GM23248 (cell line): ENCODE measurements around the gene OPCML. TPM values are rescaled to one million over a fixed set of nuclear protein-coding genes. Genes with fewer than 3 reads are reported as not detected.

Source experiments
- DNase-seq: peaks from one replicate; pipeline ENCODE4 v3.0.0-alpha.2; 2015
- H2AFZ ChIP-seq: fragments of 200-600 bp; sonication (generic); 2 replicates; pipeline ENCODE4 v1.6.1; 2016; ENCODE audit warnings: antibody characterized with exemption
- H3F3A ChIP-seq: fragments of 200-600 bp; sonication (generic); 2 replicates; pipeline ENCODE4 v1.6.1; 2016; ENCODE audit warnings: mild to moderate bottlenecking, antibody characterized with exemption, mixed run types; ENCODE audit not compliant: insufficient read depth
- H3K27ac ChIP-seq: fragments of 200-600 bp; sonication (generic); 2 replicates; pipeline ENCODE4 v1.5.1; 2016; ENCODE audit warnings: mild to moderate bottlenecking
- H3K27me3 ChIP-seq: fragments of 200-600 bp; sonication (generic); replicated peaks from 2 replicates; pipeline ENCODE4 v1.6.1; 2016; ENCODE audit warnings: mild to moderate bottlenecking; ENCODE audit not compliant: insufficient read depth
- H3K36me3 ChIP-seq: fragments of 200-600 bp; sonication (generic); 2 replicates; pipeline ENCODE4 v1.6.1; 2016; ENCODE audit warnings: low read depth, mild to moderate bottlenecking
- H3K4me1 ChIP-seq: fragments of 200-600 bp; sonication (generic); 2 replicates; pipeline ENCODE4 v1.6.1; 2016; ENCODE audit warnings: mild to moderate bottlenecking; ENCODE audit not compliant: insufficient read depth
- H3K4me2 ChIP-seq: fragments of 200-600 bp; sonication (generic); one replicate; pipeline ENCODE4 v1.6.1; 2016; ENCODE audit warnings: mild to moderate bottlenecking; ENCODE audit not compliant: unreplicated experiment
- H3K4me3 ChIP-seq: fragments of 200-600 bp; sonication (generic); 2 replicates; pipeline ENCODE4 v1.5.1; 2016; ENCODE audit warnings: mild to moderate bottlenecking
- H3K79me2 ChIP-seq: fragments of 200-600 bp; sonication (generic); 2 replicates; pipeline ENCODE4 v1.6.1; 2016; ENCODE audit warnings: mild to moderate bottlenecking; ENCODE audit not compliant: insufficient read depth
- H3K9ac ChIP-seq: fragments of 200-600 bp; sonication (generic); 2 replicates; pipeline ENCODE4 v1.6.1; 2016; ENCODE audit warnings: mild to moderate bottlenecking
- H3K9me2 ChIP-seq: fragments of 200-600 bp; sonication (generic); 2 replicates; pipeline ENCODE4 v1.6.1; 2016; ENCODE audit warnings: mixed run types, mild to moderate bottlenecking, moderate library complexity; ENCODE audit not compliant: insufficient read depth
- H3K9me3 ChIP-seq: fragments of 200-600 bp; sonication (generic); one replicate; pipeline ENCODE4 v1.6.1; 2017; ENCODE audit warnings: low read depth
- H4K20me1 ChIP-seq: fragments of 200-600 bp; sonication (generic); 2 replicates; pipeline ENCODE4 v1.6.0; 2016; ENCODE audit not compliant: insufficient read depth
- EZH2 ChIP-seq: fragments of 200-600 bp; sonication (generic); IDR thresholded peaks from 2 replicates; pipeline ENCODE4 v1.6.1; 2018; ENCODE audit warnings: antibody characterized with exemption, mild to moderate bottlenecking; ENCODE audit not compliant: insufficient read depth, poor library complexity, severe bottlenecking
- EZH2phosphoT487 ChIP-seq: fragments of 200-600 bp; sonication (generic); IDR thresholded peaks from 2 replicates; pipeline ENCODE4 v1.6.1; 2018; ENCODE audit warnings: antibody characterized with exemption, moderate library complexity, mild to moderate bottlenecking, low read depth; ENCODE audit not compliant: insufficient read depth
- WGBS, 2 experiments: methylation state at CpG; one replicate each; pipeline ENCODE4 v1.1.6; 2015 to 2017; ENCODE audit warnings: low lambda C conversion rate in 2 of 2, low coverage in 1 of 2; ENCODE audit errors: missing lambda C conversion rate in 2 of 2; 5-methylcytosine and 5-hydroxymethylcytosine counted together
- in situ Hi-C: fragments of 300-500 bp; cut with MboI; formaldehyde crosslinking; loops from 2 replicates; pipeline ENCODE4 v1.15.0; 2020
- polyA plus RNA-seq: library from polyadenylated mRNA; unstranded; fragments of >200 nt; fragmentation: Nextera tagmentation; extraction: Ambion mirVana; gene quantifications from 2 replicates; pipeline ENCODE4 v1.2.1, GENCODE V29; 2016
- total RNA-seq: library from RNA; depleted of rRNA; stranded (reverse); fragments of >200 nt; shearing (Covaris generic); gene quantifications from 2 replicates; pipeline ENCODE4 v1.2.3, GENCODE V29; 2014

The OPCML gene
- total and polyA plus RNA-seq, 2 experiments from 2014 or later: 0.69 to 1.6 TPM

DNA sequence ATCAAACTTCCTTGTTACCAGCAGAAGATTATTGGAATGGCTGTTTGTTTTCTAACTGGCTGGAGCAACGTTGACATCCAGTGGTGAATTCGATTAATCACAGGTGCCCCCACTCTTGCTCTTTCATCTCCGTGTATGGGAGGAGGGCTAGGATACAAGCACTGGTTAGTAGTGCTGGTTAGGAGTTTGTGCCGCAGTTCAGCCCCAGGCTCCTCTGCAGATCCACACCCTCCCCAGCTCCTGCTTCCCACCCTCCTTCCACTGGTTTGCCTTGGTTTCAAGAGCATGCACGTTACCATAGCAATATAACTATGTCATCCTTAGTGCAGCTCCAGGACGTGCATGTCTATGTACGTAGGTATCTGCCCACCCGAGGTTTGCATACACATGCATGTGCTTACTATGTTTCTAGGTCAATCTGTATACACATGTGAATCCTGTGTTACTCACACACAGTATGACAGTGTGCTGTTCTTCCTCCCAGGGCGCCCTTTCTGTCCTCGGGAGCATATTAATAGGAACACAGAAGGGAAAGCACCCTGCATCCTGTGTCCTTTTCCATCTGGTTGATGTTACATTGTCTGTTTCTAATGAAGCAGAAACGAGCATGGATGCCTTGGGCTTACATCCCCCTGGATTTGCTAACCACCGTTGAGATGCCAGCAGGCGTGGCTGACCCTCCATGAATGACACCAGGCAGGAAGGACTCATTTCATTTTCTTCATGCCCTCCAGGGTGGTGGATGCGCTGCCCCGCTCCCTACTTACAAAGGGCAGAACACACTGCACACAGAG, 539.3 kb downstream of the OPCML start:
- in situ Hi-C loops: no loop called here
- no peaks in the 10 kb centered on the region for H3K79me2 ChIP-seq
- H3K27ac ChIP-seq: no peak overlapping the region
- H3K4me1 ChIP-seq: peaks cover 6% of the 10 kb centered on the region; the same call in 1 of the 2 replicates
- no peaks in the 10 kb centered on the region for H3K36me3 ChIP-seq
- H3K9me2 ChIP-seq: no peaks in the 10 kb centered on the region
- H3K9ac ChIP-seq: no peak overlapping the region
- peak; percentile 37 for DNase-seq
- TF ChIP-seq EZH2phosphoT487 (no peak), EZH2 (no peak)
- H3K4me2 ChIP-seq: no peak overlapping the region
- H3K27me3 ChIP-seq: peaks cover 41% of the 10 kb centered on the region
- no peak overlapping the region for H2AFZ ChIP-seq
- no peaks in the 10 kb centered on the region for H3F3A ChIP-seq
- H3K4me3 ChIP-seq: no peak overlapping the region
- no peaks in the 10 kb centered on the region for H4K20me1 ChIP-seq
- H3K9me3 ChIP-seq: no peaks in the 10 kb centered on the region
- 9 to 12% methylated on average over 15 of the region's 15 CpGs for WGBS, 2 experiments

DNA sequence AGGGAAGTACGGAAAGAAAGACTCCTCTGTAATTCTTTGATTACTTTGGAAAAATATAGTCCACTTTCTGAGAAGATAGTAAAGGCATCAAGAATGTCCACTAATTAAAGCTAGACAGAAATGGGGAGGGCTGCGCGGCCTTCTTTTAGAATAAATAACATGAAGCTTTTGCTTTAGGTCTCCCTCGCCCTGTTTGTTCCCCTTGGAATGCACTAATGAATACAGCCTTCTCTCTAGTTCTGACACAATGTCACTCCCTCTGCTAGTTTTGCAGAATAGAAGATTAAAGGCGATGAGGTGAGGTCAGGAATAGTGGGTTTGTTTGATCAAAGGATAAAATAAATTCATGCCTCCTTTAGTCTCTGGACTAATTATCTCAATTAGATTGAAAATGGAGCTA, 543.9 kb downstream of the OPCML start:
- DNase-seq: no peak
- Histone ChIP-seq H3K9ac (no peak overlapping the region), H3F3A (no peaks in the 10 kb centered on the region), H3K4me3 (no peak overlapping the region), H4K20me1 (no peaks in the 10 kb centered on the region), H3K27ac (no peak overlapping the region), H3K4me1 (peaks cover 12% of the 10 kb centered on the region; the same call in 1 of the 2 replicates), H3K79me2 (no peaks in the 10 kb centered on the region), H3K4me2 (peak overlapping the region; percentile 28), H3K36me3 (no peaks in the 10 kb centered on the region), H3K9me2 (no peaks in the 10 kb centered on the region), H3K9me3 (no peaks in the 10 kb centered on the region), H2AFZ (no peak overlapping the region), H3K27me3 (peaks cover 40% of the 10 kb centered on the region)
- in situ Hi-C loops: no loop called here
- WGBS, 2 experiments: 78 to 83% methylated on average over 5 of the region's 5 CpGs
- TF ChIP-seq EZH2: no peak
- no peak for TF ChIP-seq EZH2phosphoT487

- in situ Hi-C loops: no loop called here
- H3K4me3 ChIP-seq: no peak overlapping the region
- H3F3A ChIP-seq: no peaks in the 10 kb centered on the region
- H4K20me1 ChIP-seq: no peaks in the 10 kb centered on the region
- H3K79me2 ChIP-seq: no peaks in the 10 kb centered on the region
- peaks cover 35% of the 10 kb centered on the region for H3K27me3 ChIP-seq
- no peak for TF ChIP-seq EZH2
- peak; percentile 95 for TF ChIP-seq EZH2phosphoT487
- peaks cover 12% of the 10 kb centered on the region; the same call in 1 of the 2 replicates for H3K4me1 ChIP-seq
- 0 to 2% methylated on average over 2 of the region's 2 CpGs for WGBS, 2 experiments
- H2AFZ ChIP-seq: no peak overlapping the region
- peak overlapping the region; percentile 28 for H3K4me2 ChIP-seq
- no peaks in the 10 kb centered on the region for H3K9me2 ChIP-seq
- no peak overlapping the region for H3K27ac ChIP-seq
- no peaks in the 10 kb centered on the region for H3K9me3 ChIP-seq
- no peak overlapping the region for H3K9ac ChIP-seq
- H3K36me3 ChIP-seq: no peaks in the 10 kb centered on the region
- DNase-seq: peak; percentile 68
Measured at GRCh38 chr11:132987936-132988335, 544.4 kb downstream of the OPCML start.

GRCh38 chr11:132983641-132983978, 548.7 kb downstream of the OPCML start:
- H3K27ac ChIP-seq: no peak overlapping the region
- no peak overlapping the region for H3K4me2 ChIP-seq
- no peaks in the 10 kb centered on the region for H3K9me2 ChIP-seq
- no peaks in the 10 kb centered on the region for H3K36me3 ChIP-seq
- H3F3A ChIP-seq: no peaks in the 10 kb centered on the region
- H3K9me3 ChIP-seq: no peaks in the 10 kb centered on the region
- no peak overlapping the region for H3K9ac ChIP-seq
- no peak for TF ChIP-seq EZH2
- TF ChIP-seq EZH2phosphoT487: no peak
- H2AFZ ChIP-seq: no peak overlapping the region
- no peak overlapping the region for H3K4me3 ChIP-seq
- no peaks in the 10 kb centered on the region for H4K20me1 ChIP-seq
- peaks cover 47% of the 10 kb centered on the region for H3K27me3 ChIP-seq
- peaks cover 11% of the 10 kb centered on the region; the same call in 1 of the 2 replicates for H3K4me1 ChIP-seq
- 11 to 22% methylated on average over 1 of the region's 1 CpG for WGBS, 2 experiments
- in situ Hi-C loops: no loop called here
- no peaks in the 10 kb centered on the region for H3K79me2 ChIP-seq
- DNase-seq: no peak
